NCI-H128 (cell line): Measurements from ENCODE around the gene GLT6D1.
"Not testable (repeated sequence)": the region's sequence is repeated elsewhere in the genome, so short reads cannot be mapped to it uniquely, and the experiment has no call there.

ENCODE experiments used
- DNase-seq: peaks from one replicate; lab custom pipeline; 2025; ENCODE audit not compliant: unreplicated experiment; lab: John Stamatoyannopoulos, UW

Gene GLT6D1

GRCh38 chr9:135639196-135639595 is at the start of gene GLT6D1:
TSS of gene GLT6D1 (minus strand) at chr9:135639540. CDS start at chr9:135639187, 353 bp downstream.
- no peak for DNase-seq

GRCh38 chr9:135689011-135689410 is 49.7 kb upstream of the GLT6D1 start:
- DNase-seq: no peak

- no peak for DNase-seq
Measured at GRCh38 chr9:135687216-135687615, 47.9 kb upstream of the GLT6D1 start.

GRCh38 chr9:135684691-135685090 is 45.4 kb upstream of the GLT6D1 start:
- no peak for DNase-seq

- no peak for DNase-seq
Measured at GRCh38 chr9:135683401-135684034, 44.2 kb upstream of the GLT6D1 start.

GRCh38 chr9:135681161-135681560 is 41.8 kb upstream of the GLT6D1 start:
- DNase-seq: no peak

DNA sequence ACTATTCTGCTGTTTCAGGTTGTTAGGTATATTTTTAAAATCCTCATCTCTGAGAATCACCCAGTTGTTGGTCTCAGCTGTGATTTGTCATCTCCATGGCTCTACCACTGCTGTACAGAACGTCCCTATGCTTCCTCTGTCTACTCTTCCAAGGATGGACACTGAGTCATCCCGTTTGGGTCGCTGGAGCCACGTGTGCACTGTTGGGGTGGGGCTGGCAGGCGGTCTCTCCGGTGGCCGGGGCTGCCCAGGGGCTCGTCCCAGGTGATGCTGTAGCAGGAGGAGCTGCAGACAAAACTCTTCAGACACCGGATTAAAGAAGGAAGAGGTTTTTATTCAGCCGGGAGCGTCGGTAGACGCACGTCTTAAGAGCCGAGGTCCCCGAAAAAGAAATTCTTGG is 40.7 kb upstream of the GLT6D1 start:
- DNase-seq: no peak

GRCh38 chr9:135678236-135679017 is 39.1 kb upstream of the GLT6D1 start:
- DNase-seq: no peak

- DNase-seq: no peak
Measured at GRCh38 chr9:135677641-135678168, 38.4 kb upstream of the GLT6D1 start.

DNA sequence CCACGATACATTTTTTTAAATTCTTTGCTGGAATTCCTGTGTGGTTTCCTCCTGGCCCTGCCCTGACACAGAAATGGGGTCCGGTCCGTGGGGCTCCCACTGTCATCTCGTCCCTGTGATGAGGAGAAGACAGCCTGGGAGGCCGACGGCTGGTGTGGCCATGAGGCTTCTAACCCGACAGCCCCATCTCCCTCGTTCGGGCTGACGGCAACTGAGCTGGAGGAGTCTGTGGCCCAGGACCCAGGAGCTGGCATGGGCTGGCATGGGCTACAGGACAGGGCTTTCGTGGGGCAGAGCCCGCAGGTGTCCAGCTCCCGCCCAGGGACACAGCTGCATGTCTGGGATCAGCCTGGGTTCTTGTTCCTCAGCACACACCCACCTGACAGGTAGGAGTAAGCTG is 37.6 kb upstream of the GLT6D1 start:
- DNase-seq: no peak

- DNase-seq: no peak
Measured at GRCh38 chr9:135674977-135675376, 35.6 kb upstream of the GLT6D1 start.

DNA sequence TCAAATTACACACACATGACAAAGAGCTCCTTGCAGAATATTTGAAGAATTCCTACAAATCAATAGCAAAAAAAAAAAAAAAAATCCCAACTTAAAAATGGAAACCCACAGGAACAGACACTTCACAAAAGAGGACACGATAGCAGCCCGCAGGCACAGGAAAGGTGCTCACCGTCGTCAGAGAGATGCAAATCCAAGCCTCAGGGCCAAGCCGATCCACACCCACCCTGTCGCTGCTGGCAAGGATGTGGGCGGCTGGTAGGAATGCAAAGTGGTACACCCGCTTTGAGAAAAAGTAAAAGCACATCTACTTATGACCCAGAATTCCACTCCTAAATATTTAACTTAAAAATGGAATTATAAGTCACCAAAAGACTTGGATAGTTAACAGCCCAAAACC is 34.6 kb upstream of the GLT6D1 start:
- DNase-seq: no peak

- not testable (repeated sequence) for DNase-seq
Measured at GRCh38 chr9:135672786-135673185, 33.4 kb upstream of the GLT6D1 start.

DNA sequence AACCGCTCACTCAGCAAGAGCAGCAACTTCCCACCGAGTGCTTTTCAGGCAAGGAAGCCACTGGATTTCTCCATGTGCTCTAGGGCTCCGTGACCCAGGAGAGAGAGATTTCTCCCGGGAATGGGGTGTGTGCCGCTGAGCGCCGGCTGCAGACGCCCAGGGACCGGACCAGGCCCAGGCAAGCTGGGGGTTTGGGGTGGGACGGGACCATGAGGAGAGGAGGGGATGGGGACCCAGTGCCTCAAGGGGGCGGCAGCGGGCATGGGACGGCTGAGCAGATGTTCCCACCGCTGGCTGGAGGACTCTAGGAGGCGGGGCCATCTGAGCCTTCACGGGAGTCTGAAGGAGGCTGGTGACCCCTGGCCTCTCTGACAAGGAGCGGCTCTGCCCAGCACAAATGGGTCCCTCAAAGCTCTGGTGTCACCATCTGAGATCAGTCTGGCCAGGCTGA is 32.3 kb upstream of the GLT6D1 start:
- DNase-seq: no peak

GRCh38 chr9:135670721-135671590 is 31.6 kb upstream of the GLT6D1 start:
- DNase-seq: no peak

DNA sequence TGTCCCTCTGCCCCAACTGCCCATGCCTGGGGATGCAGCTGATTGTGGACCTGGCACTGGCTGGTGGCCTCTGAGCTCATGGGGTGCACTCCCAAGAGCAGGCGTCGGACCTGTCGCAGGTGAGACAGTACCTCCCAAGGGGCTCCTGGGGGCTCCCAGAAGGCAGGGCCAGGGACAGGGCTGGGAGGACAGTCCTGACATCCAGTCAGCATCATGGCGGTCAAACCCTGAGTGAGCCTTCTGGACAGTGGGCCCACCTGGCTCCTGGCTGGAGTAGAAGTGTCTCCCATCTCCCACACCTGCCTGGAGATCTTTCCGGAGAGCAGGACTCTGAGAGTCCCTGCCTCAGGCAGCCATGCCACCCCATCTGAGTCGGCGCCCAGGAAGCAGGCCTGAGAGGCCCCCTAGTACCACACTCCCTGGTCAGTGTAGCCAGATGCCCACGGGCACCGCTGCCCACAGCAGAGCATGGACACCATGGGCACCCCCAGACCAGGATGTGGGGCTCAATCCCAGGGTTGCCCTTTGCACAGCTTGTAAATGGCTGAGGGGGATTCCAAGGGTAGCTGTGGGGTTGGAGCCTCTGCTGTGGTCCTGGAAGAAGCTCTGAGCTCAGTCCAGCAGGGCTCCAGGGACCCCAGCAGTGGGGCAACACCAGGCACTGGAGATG is 30.4 kb upstream of the GLT6D1 start:
- no peak for DNase-seq

- DNase-seq: not testable (repeated sequence)
Measured at GRCh38 chr9:135669018-135669417, 29.7 kb upstream of the GLT6D1 start.

DNA sequence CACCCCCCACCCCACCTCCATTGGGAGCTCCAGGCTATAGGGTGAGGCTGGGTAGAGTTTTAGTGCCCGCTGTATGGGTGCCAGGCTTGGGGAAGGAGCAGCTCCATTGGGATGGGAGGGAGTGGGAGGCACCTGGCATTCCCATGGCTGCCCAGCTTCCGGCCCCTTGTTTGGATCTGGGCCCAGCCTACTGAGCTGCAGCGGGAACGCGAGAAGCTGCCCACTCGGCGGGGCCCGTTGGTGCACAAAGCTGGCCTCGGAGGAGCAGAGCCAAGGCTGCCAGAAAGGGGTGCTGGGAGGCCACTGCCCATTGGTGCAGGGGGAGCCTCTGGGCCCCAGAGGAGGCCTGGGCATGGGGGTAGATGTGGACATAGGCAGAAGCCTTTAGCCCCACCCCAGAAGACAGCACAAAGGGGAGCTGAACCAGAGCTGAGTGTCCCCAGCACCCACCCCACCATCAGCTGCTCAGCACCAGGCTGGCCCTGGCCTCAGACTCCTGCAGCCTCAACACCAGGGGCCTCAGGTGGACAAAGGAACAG is 28.2 kb upstream of the GLT6D1 start:
- no peak for DNase-seq

DNA sequence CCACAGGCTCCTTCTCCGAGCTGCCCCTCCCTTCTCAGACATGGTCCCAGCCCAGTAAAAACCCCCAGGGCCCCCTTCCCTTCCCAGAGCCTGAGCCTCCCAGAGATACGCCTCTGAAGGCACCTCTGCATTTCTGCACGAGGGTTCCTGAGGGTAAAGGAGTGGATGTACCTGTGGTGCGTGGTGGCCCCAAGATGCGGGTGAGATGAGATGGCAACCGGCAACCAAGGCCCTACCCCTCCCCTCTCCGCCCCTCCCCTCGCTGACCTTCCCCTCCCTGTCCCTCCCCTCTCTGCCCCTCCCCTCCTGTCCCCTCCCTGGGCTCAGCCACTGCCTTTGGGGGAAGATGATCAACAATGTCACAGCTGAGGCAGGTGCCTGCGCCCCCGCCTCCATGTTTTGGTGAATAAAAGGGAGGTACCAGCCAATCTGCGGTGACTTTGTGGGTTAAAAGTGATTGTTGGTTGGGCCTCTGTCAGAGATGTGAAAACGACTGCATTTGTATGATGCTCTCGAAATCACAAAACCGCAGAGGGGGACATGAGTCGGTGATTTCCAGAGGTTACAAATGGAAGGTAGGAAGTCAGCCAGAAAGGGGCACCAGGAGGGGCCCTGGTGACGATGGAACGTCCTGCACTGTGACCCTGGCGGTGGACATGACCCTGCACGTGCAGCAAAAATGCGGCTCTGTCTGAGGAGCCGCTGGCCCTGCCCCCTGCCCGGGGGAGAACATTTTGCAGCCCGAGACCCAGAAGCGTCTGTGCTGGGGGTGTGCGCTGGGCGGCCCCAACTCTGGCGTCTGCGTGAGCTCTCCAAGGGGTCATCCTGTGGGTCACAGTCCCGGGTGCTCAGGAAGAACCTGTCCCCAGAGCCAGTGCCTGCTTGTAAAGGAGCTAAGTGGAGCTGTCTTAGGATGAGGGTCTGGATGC is 27.5 kb upstream of the GLT6D1 start:
- DNase-seq: no peak
